Neutrophil (primary cell): ENCODE data around the gene PAK2.
A peak's percentile ranks its signal among the peaks of the same experiment; 100 is the strongest.

Source experiments
- H3K27ac ChIP-seq: fragments of 200-600 bp; sonication (generic); 2 replicates; pipeline ENCODE4 v1.5.1; 2016; ENCODE audit warnings: mild to moderate bottlenecking, moderate library complexity
- H3K27me3 ChIP-seq: fragments of 200-600 bp; sonication (generic); 2 replicates; pipeline ENCODE4 v1.6.0; 2016; ENCODE audit warnings: mild to moderate bottlenecking
- H3K36me3 ChIP-seq: fragments of 200-600 bp; sonication (generic); 2 replicates; pipeline ENCODE4 v1.5.1; 2017
- H3K4me1 ChIP-seq, 2 experiments: fragments of 200-600 bp in 1 of 2; sonication (generic) in 1 of 2; 1 replicate in 1 of 2; 2 replicates in 1 of 2; pipeline versions ENCODE4 v1.5.1 to v1.6.1; 2013 to 2016; ENCODE audit warnings: low read depth in 1 of 2, low read length in 1 of 2, mild to moderate bottlenecking in 1 of 2, moderate library complexity in 1 of 2; ENCODE audit not compliant: control insufficient read depth in 1 of 2, insufficient read depth in 1 of 2
- H3K4me3 ChIP-seq, 2 experiments: fragments of 200-600 bp in 1 of 2; sonication (generic) in 1 of 2; 1 replicate in 1 of 2; 2 replicates in 1 of 2; pipeline ENCODE4 v1.5.1; 2013 to 2016; ENCODE audit warnings: low read depth in 1 of 2, low read length in 1 of 2, mild to moderate bottlenecking in 1 of 2, moderate library complexity in 1 of 2
- H3K9me3 ChIP-seq: fragments of 200-600 bp; sonication (generic); 2 replicates; pipeline ENCODE4 v1.5.1; 2016
- CTCF ChIP-seq: fragments of 200-600 bp; sonication (generic); IDR thresholded peaks from 2 replicates; pipeline ENCODE4 v1.5.1; 2016; ENCODE audit warnings: antibody characterized with exemption

Gene PAK2

DNA sequence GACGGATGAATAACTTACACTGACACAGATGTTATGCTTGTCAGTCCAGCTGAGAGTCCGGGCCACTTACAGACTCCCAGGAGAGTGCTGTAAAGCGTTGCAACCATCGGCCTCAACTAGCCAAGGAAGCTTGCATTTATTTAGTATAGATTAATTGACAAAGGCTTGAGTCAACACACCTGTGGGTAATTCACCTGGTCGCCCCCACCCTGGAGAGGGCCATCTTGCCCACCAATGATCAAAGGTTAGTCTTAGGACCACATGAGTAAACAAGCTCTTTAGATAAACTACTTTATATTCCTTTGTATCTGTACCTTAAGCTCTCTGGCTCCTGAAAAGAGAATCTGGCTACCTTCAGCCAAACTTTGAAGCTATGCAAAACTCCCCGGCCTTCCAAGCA, 51.0 kb downstream of the PAK2 start:
- H3K27ac ChIP-seq: peak overlapping the region; percentile 39
- H3K9me3 ChIP-seq: no peaks in the 10 kb centered on the region
- TF ChIP-seq CTCF: no peak
- H3K36me3 ChIP-seq: peaks cover 26% of the 10 kb centered on the region
- no peaks in the 10 kb centered on the region for H3K4me1 ChIP-seq
- no peak overlapping the region for H3K4me3 ChIP-seq
- no peaks in the 10 kb centered on the region for H3K27me3 ChIP-seq

DNA sequence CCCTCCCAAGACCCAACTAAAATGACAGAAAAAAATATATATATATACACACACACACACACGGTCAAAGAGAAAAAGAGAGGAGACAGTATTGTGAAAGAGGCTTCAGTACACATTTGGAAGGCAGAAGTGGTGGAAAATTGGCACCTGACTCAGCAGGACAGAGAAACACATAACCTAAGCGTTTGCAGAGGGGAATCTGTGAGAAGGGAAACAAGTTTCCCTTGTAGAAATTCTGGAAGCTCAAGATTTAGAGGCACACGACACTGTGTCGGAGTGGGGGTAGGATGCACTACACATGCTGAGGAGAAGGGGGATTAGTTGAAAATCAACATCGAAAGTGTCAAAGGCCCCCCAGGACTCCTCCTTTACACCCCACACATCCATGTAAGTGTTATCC, 53.1 kb downstream of the PAK2 start:
- Histone ChIP-seq H3K4me3 (no peak overlapping the region), H3K9me3 (no peaks in the 10 kb centered on the region), H3K27ac (peak overlapping the region; percentile 37), H3K4me1 (no peaks in the 10 kb centered on the region), H3K36me3 (peaks cover 25% of the 10 kb centered on the region), H3K27me3 (no peaks in the 10 kb centered on the region)
- no peak for TF ChIP-seq CTCF

GRCh38 chr3:196793246-196793645, 53.6 kb downstream of the PAK2 start:
- Histone ChIP-seq H3K27ac (peak overlapping the region; percentile 37), H3K9me3 (no peaks in the 10 kb centered on the region), H3K4me3 (no peak overlapping the region), H3K27me3 (no peaks in the 10 kb centered on the region), H3K36me3 (peaks cover 22% of the 10 kb centered on the region), H3K4me1 (no peaks in the 10 kb centered on the region)
- no peak for TF ChIP-seq CTCF

- Histone ChIP-seq H3K27ac (no peak overlapping the region), H3K9me3 (no peaks in the 10 kb centered on the region), H3K4me3 (no peak overlapping the region), H3K27me3 (no peaks in the 10 kb centered on the region), H3K4me1 (no peaks in the 10 kb centered on the region), H3K36me3 (peaks cover 26% of the 10 kb centered on the region)
- TF ChIP-seq CTCF: no peak
Measured at GRCh38 chr3:196794467-196794866, 54.8 kb downstream of the PAK2 start.

DNA sequence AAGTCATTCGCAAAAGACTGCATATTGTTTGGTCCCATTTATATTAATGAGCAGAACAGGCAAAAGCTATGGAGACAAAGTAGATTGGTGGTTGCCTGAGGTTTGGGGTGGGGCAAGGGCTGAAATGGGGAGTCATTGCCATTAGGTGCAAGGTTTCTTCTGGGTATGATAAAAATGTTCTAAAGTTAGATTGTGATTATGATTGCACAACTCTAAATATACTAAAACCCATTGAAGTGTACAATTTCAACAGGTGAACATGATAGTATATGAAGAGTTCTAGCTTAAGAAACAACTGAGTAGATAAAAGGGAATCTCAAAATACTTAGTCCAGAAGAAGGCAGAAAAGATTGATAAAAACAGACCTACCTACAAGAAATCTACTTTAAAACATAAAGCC, 56.7 kb downstream of the PAK2 start:
- no peaks in the 10 kb centered on the region for H3K4me1 ChIP-seq
- peaks cover 24% of the 10 kb centered on the region for H3K36me3 ChIP-seq
- no peak overlapping the region for H3K4me3 ChIP-seq
- H3K27me3 ChIP-seq: no peaks in the 10 kb centered on the region
- H3K27ac ChIP-seq: no peak overlapping the region
- no peak for TF ChIP-seq CTCF
- H3K9me3 ChIP-seq: no peaks in the 10 kb centered on the region
